HFF-Myc (cell line): ENCODE results near the gene ELF4.

Experiments used
- DNase-seq: peaks from one replicate; pipeline ENCODE4 v3.0.0-alpha.2; 2011; ENCODE audit warnings: low read depth; ENCODE audit errors: extremely low read depth
- H3K4me3 ChIP-seq: replicated peaks from 2 replicates; pipeline ENCODE4 v1.5.1; 2011; ENCODE audit warnings: low read depth, mild to moderate bottlenecking, control low read depth, low read length
- CTCF ChIP-seq: IDR thresholded peaks from 2 replicates; pipeline ENCODE4 v1.5.1; 2012; ENCODE audit warnings: mild to moderate bottlenecking, low read depth, low read length, control low read depth; ENCODE audit errors: missing control alignments

The ELF4 gene

GRCh38 chrX:130144509-130144908, 34.2 kb upstream of the ELF4 start:
- no peak overlapping the region for H3K4me3 ChIP-seq
- no peak for DNase-seq
- TF ChIP-seq CTCF = no peak

GRCh38 chrX:130139474-130140201, 29.3 kb upstream of the ELF4 start:
- no peak for TF ChIP-seq CTCF
- no peak for DNase-seq
- H3K4me3 ChIP-seq = no peak overlapping the region

GRCh38 chrX:130136961-130137360, 26.7 kb upstream of the ELF4 start:
- DNase-seq = no peak
- TF ChIP-seq CTCF = no peak
- no peak overlapping the region for H3K4me3 ChIP-seq

GRCh38 chrX:130136496-130136895, 26.2 kb upstream of the ELF4 start:
- DNase-seq = no peak

DNA sequence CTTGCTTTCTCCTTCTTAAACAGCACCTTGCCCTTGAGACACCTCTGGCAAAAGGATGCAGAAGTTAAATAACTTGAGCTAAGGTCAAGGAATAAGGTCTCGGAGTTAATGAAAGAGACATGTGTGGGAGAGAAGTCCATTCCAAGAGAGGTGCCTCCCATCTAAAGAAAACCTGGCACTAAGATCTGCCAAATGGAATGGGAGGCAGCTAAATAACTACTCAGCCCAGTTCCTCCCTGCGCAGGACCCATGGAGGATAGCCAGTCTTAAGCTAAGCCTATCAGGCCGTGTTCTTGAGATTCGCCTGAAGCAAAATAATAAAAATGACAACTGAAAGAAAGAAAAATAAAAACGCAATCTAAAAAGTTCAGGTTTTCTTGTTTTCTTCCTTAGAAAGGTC, 20.7 kb upstream of the ELF4 start:
- DNase-seq = no peak
- H3K4me3 ChIP-seq = no peak overlapping the region
- TF ChIP-seq CTCF = no peak

More at GRCh38 chrX:130136496-130136895, 26.2 kb upstream of the ELF4 start:
- H3K4me3 ChIP-seq = no peak overlapping the region
- TF ChIP-seq CTCF = no peak

DNA sequence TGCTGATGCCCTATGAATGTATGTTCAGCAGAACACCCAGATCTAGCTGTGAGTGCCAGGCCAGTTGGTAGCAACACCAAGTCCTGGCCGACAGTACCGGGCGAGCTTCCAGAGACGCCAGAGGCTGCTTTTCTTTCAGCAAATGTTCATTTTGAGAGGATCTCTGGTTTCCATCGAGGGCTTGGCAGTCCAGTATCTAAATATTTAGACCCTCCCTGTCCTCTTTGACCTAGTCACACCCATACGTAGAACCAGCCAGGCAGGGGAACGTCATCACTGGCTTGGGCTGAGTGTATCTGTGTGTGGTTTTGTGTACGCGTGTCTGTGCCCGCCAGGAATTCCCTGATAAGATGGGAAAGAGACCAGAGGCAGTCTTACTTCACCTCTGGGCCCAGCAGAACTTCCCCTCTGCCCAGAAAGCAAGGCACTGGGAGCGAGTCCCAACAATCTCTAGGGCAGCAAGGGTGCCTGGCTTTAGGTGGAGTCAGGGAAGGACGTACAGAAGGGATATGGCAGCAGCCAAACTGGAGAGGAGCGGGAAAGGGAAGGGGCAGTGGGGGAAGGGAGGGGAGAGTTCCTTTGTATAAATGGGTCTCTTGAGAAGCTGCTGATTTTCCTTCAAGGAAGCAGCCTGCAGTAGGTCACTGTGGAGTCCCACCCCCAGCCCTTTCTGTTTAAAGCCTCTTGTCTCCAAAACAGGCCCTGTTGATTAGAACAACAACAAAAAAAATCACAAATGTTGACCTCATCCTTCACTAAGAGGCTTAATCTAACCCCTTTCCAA, 15.0 kb upstream of the ELF4 start:
- TF ChIP-seq CTCF = no peak
- DNase-seq = no peak
- no peak overlapping the region for H3K4me3 ChIP-seq
